ENCODE measurements around the gene RGS1.

DNA sequence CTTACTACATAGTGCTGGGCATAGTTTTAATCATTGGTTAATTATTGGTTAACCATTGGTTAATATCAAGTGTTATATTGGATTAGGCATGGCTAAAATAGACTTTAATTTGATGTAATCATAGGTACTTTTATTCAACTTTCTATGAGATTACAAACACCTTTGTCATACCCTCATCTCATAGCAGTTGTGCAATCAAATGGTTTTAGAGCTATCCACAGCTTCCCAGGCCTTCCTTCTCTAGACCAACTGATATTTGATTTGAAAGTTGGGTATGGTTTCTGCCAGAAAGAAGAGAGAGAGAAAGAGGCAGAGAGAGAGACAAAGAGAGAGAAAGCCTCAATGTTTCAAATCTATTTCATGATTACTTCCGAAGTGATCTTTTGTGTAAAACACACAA, 9.6 kb upstream of the RGS1 start:
- TF ChIP-seq, protein P1, sequence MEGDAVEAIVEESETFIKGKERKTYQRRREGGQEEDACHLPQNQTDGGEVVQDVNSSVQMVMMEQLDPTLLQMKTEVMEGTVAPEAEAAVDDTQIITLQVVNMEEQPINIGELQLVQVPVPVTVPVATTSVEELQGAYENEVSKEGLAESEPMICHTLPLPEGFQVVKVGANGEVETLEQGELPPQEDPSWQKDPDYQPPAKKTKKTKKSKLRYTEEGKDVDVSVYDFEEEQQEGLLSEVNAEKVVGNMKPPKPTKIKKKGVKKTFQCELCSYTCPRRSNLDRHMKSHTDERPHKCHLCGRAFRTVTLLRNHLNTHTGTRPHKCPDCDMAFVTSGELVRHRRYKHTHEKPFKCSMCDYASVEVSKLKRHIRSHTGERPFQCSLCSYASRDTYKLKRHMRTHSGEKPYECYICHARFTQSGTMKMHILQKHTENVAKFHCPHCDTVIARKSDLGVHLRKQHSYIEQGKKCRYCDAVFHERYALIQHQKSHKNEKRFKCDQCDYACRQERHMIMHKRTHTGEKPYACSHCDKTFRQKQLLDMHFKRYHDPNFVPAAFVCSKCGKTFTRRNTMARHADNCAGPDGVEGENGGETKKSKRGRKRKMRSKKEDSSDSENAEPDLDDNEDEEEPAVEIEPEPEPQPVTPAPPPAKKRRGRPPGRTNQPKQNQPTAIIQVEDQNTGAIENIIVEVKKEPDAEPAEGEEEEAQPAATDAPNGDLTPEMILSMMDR (conservative IDR thresholded peaks at IDR 0.05) = no peak
- TF ChIP-seq ZFX (IDR thresholded peaks at IDR 0.05) = no peak

All from C4-2B (cell line).